ENCODE results near the gene VIL1. TPM values are rescaled to one million over a fixed set of nuclear protein-coding genes. Genes with fewer than 3 reads are reported as not detected.

Gene VIL1
- total RNA-seq, 1 experiment from 2014 or later, result 3.0 TPM

DNA sequence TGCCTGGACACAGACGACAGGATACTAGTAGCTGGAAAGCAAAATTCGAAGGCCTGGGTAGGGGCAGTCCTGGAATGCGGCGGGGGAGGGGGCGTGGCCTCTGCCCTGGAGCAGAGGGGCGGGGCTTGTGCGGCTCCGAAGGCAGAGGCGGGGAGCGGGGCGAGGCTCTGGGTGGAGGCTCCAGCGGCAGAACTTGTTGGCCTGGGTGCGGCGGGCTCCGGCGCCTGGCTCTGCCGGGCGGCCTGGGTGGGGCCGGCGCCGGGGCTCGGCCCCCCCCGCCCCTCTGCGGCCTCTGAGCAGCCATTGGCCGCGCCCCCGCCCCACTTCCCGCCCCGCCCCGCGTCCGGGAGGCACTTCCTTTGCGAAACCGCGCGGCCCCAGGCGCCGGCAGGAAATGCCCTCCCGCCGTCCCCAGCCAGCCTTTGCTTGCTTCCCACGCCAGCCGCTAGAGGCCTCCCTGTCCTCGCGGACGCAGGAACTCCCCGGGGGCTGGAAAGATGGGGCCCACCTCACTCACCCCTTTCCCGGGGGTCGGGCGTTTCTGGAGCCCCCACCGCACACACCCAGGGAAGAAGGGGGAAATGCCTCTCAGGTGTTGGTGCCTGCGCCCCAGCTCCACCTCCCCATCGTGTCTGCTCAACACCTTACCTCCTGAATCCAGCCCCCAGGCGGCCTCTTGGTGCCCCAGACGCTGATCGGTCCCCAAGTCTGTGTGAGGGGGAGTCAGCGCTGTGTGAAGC, 12.5 kb upstream of the VIL1 start (continued):
- no peak for TF ChIP-seq ATF1 (CRISPR knock-in tag; IDR thresholded peaks at IDR 0.05)
- TF ChIP-seq ZNF138 (CRISPR knock-in tag; conservative IDR thresholded peaks at IDR 0.05), result no peak
- TF ChIP-seq CREM (CRISPR knock-in tag; IDR thresholded peaks at IDR 0.05), result no peak
- TF ChIP-seq NFE2L1 (CRISPR knock-in tag; IDR thresholded peaks at IDR 0.05), result no peak
- TF ChIP-seq NR1H2 (CRISPR knock-in tag; IDR thresholded peaks at IDR 0.05), result no peak
- peak; percentile 64; the same call in 1 of the 2 replicates for TF ChIP-seq ZNF423 (CRISPR knock-in tag; IDR thresholded peaks at IDR 0.05)
- no peak for TF ChIP-seq CREB1 (CRISPR knock-in tag; IDR thresholded peaks at IDR 0.05)
- TF ChIP-seq, protein P1, sequence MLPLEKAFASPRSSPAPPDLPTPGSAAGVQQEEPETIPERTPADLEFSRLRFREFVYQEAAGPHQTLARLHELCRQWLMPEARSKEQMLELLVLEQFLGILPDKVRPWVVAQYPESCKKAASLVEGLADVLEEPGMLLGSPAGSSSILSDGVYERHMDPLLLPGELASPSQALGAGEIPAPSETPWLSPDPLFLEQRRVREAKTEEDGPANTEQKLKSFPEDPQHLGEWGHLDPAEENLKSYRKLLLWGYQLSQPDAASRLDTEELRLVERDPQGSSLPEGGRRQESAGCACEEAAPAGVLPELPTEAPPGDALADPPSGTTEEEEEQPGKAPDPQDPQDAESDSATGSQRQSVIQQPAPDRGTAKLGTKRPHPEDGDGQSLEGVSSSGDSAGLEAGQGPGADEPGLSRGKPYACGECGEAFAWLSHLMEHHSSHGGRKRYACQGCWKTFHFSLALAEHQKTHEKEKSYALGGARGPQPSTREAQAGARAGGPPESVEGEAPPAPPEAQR (CRISPR knock-in tag; IDR thresholded peaks at IDR 0.05), result no peak
- TF ChIP-seq SOX15 (CRISPR knock-in tag; IDR thresholded peaks at IDR 0.05), result no peak
- no peak for TF ChIP-seq NR2C2 (CRISPR knock-in tag; IDR thresholded peaks at IDR 0.05)
- no peak for TF ChIP-seq FOXJ3 (CRISPR knock-in tag; IDR thresholded peaks at IDR 0.05; ENCODE audit: borderline replicate concordance)
- TF ChIP-seq, protein P2, sequence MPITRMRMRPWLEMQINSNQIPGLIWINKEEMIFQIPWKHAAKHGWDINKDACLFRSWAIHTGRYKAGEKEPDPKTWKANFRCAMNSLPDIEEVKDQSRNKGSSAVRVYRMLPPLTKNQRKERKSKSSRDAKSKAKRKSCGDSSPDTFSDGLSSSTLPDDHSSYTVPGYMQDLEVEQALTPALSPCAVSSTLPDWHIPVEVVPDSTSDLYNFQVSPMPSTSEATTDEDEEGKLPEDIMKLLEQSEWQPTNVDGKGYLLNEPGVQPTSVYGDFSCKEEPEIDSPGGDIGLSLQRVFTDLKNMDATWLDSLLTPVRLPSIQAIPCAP (CRISPR knock-in tag; IDR thresholded peaks at IDR 0.05), result no peak
- TF ChIP-seq CBFB (CRISPR knock-in tag; IDR thresholded peaks at IDR 0.05; ENCODE audit: low read depth), result no peak
- TF ChIP-seq SMAD4 (CRISPR knock-in tag; IDR thresholded peaks at IDR 0.05), result no peak
- no peak for TF ChIP-seq ZNF232 (CRISPR knock-in tag; IDR thresholded peaks at IDR 0.05)
- TF ChIP-seq, protein P3, sequence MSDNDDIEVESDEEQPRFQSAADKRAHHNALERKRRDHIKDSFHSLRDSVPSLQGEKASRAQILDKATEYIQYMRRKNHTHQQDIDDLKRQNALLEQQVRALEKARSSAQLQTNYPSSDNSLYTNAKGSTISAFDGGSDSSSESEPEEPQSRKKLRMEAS (CRISPR knock-in tag; IDR thresholded peaks at IDR 0.05), result no peak
- TF ChIP-seq, protein P4, sequence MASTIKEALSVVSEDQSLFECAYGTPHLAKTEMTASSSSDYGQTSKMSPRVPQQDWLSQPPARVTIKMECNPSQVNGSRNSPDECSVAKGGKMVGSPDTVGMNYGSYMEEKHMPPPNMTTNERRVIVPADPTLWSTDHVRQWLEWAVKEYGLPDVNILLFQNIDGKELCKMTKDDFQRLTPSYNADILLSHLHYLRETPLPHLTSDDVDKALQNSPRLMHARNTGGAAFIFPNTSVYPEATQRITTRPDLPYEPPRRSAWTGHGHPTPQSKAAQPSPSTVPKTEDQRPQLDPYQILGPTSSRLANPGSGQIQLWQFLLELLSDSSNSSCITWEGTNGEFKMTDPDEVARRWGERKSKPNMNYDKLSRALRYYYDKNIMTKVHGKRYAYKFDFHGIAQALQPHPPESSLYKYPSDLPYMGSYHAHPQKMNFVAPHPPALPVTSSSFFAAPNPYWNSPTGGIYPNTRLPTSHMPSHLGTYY (CRISPR knock-in tag; IDR thresholded peaks at IDR 0.05), result no peak; the same call in 1 of the 2 replicates
- no peak for TF ChIP-seq IRF2 (CRISPR knock-in tag; IDR thresholded peaks at IDR 0.05; ENCODE audit: borderline replicate concordance, low read depth)

DNA sequence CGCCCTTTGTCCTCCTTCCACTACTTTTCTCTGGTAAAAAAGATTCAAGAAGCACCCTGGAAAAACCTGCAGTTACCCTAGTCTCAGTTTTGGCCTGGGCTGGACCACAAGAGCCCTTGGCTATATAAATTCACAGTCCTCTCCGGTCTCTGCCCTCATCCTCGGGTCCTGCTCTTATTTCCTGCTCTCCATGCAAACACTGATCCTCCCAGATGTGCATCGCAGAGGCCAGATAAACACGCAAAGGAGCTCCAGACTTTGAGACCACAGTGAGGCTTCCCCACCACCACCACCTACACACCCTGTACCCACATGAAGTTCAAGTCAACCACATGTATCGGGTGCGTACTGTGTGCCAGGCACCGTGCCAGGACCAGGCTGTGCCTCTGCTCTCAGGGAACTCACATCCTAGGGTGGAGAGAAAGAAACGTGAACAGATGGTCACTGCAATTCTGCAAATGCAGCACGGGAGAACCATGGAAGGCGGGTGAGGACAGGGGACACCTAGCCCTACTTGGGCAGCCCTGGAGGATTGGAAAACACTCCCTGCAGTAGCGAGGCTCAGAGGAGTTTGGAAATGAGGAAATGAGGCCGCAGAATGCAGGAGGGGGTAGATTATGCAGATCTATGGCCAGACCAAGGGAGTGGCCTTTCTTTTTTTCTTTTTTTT, 11.8 kb upstream of the VIL1 start:
- H3K4me1 Mint-ChIP-seq, result peaks cover 22% of the 10 kb centered on the region
- no peaks in the 10 kb centered on the region for H3K9me3 Mint-ChIP-seq
- H3K27ac Mint-ChIP-seq, result peak overlapping the region; percentile 96
- H3K27me3 Mint-ChIP-seq (ENCODE audit: low read depth), result no peaks in the 10 kb centered on the region
- peaks cover 8% of the 10 kb centered on the region for H3K36me3 Mint-ChIP-seq
- ChIA-PET POLR2A (interaction anchor here (0.8 kb wide), 1 partner anchor 24 kb away, joined by 3 read pairs; no protein-coding TSS in a partner anchor), CTCF (interaction anchor here (1.1 kb wide), 1 partner anchor 135 kb away, joined by 4 read pairs; no protein-coding TSS in a partner anchor)
- DNase-seq (ENCODE audit: low spot score) (no peak), ATAC-seq (0 out of 2 replicates have a peak, but pooled peaks have one; percentile 0)
- peak overlapping the region; percentile 78 for H3K4me3 Mint-ChIP-seq
- TF ChIP-seq, protein P4 (CRISPR knock-in tag; IDR thresholded peaks at IDR 0.05), result no peak
- TF ChIP-seq, protein P5, sequence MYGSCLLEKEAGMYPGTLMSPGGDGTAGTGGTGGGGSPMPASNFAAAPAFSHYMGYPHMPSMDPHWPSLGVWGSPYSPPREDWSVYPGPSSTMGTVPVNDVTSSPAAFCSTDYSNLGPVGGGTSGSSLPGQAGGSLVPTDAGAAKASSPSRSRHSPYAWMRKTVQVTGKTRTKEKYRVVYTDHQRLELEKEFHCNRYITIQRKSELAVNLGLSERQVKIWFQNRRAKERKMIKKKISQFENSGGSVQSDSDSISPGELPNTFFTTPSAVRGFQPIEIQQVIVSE (CRISPR knock-in tag; IDR thresholded peaks at IDR 0.05; ENCODE audit: borderline replicate concordance), result no peak
- TF ChIP-seq, protein P6, sequence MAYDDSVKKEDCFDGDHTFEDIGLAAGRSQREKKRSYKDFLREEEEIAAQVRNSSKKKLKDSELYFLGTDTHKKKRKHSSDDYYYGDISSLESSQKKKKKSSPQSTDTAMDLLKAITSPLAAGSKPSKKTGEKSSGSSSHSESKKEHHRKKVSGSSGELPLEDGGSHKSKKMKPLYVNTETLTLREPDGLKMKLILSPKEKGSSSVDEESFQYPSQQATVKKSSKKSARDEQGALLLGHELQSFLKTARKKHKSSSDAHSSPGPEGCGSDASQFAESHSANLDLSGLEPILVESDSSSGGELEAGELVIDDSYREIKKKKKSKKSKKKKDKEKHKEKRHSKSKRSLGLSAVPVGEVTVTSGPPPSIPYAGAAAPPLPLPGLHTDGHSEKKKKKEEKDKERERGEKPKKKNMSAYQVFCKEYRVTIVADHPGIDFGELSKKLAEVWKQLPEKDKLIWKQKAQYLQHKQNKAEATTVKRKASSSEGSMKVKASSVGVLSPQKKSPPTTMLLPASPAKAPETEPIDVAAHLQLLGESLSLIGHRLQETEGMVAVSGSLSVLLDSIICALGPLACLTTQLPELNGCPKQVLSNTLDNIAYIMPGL (CRISPR knock-in tag; IDR thresholded peaks at IDR 0.05), result no peak
- TF ChIP-seq, protein P1 (CRISPR knock-in tag; IDR thresholded peaks at IDR 0.05), result no peak
- TF ChIP-seq IRF2 (CRISPR knock-in tag; IDR thresholded peaks at IDR 0.05; ENCODE audit: borderline replicate concordance, low read depth) (no peak), ZBTB21 (CRISPR knock-in tag; IDR thresholded peaks at IDR 0.05; ENCODE audit: borderline replicate concordance) (no peak), ZNF263 (CRISPR knock-in tag; IDR thresholded peaks at IDR 0.05; ENCODE audit: low read depth) (no peak)
